Liver (tissue), 9 donors: ENCODE data around the gene OSGEPL1. TPM values are rescaled to one million over a fixed set of nuclear protein-coding genes. Genes with fewer than 3 reads are reported as not detected.
A peak's percentile ranks its signal among the peaks of the same experiment; 100 is the strongest.

Experiments
- DNase-seq: peaks from one replicate; pipeline ENCODE4 v3.0.0-alpha.2; 2017; ENCODE audit warnings: low spot score
- H3K27ac ChIP-seq, 2 donors: one replicate each; pipeline ENCODE4 v1.7.0; 2013; ENCODE audit warnings: inconsistent platforms in 2 of 2, low read length in 2 of 2, control low read depth in 1 of 2, low read depth in 1 of 2, mild to moderate bottlenecking in 1 of 2
- H3K27me3 ChIP-seq, 4 donors: one replicate each; pipeline versions ENCODE4 v1.6.1 to v1.7.0; 2013; ENCODE audit warnings: low read length in 3 of 4, inconsistent platforms in 1 of 4, mild to moderate bottlenecking in 1 of 4, moderate library complexity in 1 of 4; ENCODE audit not compliant: control insufficient read depth in 4 of 4, insufficient read depth in 4 of 4
- H3K36me3 ChIP-seq, 4 donors: one replicate each; pipeline versions ENCODE4 v1.6.1 to v1.7.0; 2013; ENCODE audit warnings: low read length in 3 of 4, mild to moderate bottlenecking in 3 of 4, low read depth in 1 of 4, moderate library complexity in 1 of 4; ENCODE audit not compliant: control insufficient read depth in 4 of 4, insufficient read depth in 3 of 4
- H3K4me1 ChIP-seq, 4 donors: one replicate each; pipeline versions ENCODE4 v1.6.1 to v1.7.0; 2013; ENCODE audit warnings: low read length in 3 of 4, mild to moderate bottlenecking in 3 of 4, moderate library complexity in 1 of 4; ENCODE audit not compliant: control insufficient read depth in 4 of 4, insufficient read depth in 4 of 4
- H3K4me3 ChIP-seq, 3 donors: one replicate each; pipeline versions ENCODE4 v1.6.1 to v1.7.0; 2013; ENCODE audit warnings: low read length in 3 of 3, control low read depth in 1 of 3, low read depth in 1 of 3, mild to moderate bottlenecking in 1 of 3
- H3K9ac ChIP-seq, 2 donors: one replicate each; pipeline ENCODE4 v1.7.0; 2013; ENCODE audit warnings: low read length in 2 of 2, mild to moderate bottlenecking in 2 of 2, moderate library complexity in 2 of 2, control low read depth in 1 of 2, low read depth in 1 of 2
- H3K9me3 ChIP-seq, 4 donors: one replicate each; pipeline versions ENCODE4 v1.6.1 to v1.7.0; 2013; ENCODE audit warnings: low read length in 3 of 4; ENCODE audit not compliant: control insufficient read depth in 4 of 4
- ATF3 ChIP-seq: IDR thresholded peaks from 2 replicates; pipeline ENCODE4 v1.6.1; 2016; ENCODE audit warnings: antibody characterized with exemption
- CTCF ChIP-seq: fragments of 150-350 bp; IDR thresholded peaks from 2 replicates; pipeline ENCODE4 v1.5.1; 2017; ENCODE audit warnings: improper control_type of control experiment, low read depth, low read length; ENCODE audit not compliant: missing input control
- EGR1 ChIP-seq, 2 donors: IDR thresholded peaks; 2 replicates each; pipeline ENCODE4 v1.6.1; 2016 to 2018; ENCODE audit warnings: antibody characterized with exemption in 2 of 2, low read depth in 2 of 2
- FOXA1 ChIP-seq: IDR thresholded peaks from 2 replicates; pipeline ENCODE4 v1.6.1; 2016; ENCODE audit warnings: antibody characterized with exemption
- FOXA2 ChIP-seq: IDR thresholded peaks from 2 replicates; pipeline ENCODE4 v1.6.1; 2016; ENCODE audit warnings: antibody characterized with exemption
- GABPA ChIP-seq, 2 donors: IDR thresholded peaks in 1 of 2; conservative IDR thresholded peaks in 1 of 2; 2 replicates each; pipeline ENCODE4 v1.6.1; 2016; ENCODE audit warnings: antibody characterized with exemption in 2 of 2, mild to moderate bottlenecking in 1 of 2, moderate library complexity in 1 of 2
- HNF4A ChIP-seq, 2 donors: conservative IDR thresholded peaks; 2 replicates each; pipeline ENCODE4 v1.6.1; 2016; ENCODE audit warnings: antibody characterized with exemption in 2 of 2, mild to moderate bottlenecking in 2 of 2
- HNF4G ChIP-seq: IDR thresholded peaks from 2 replicates; pipeline ENCODE4 v1.6.1; 2016; ENCODE audit warnings: antibody characterized with exemption
- JUND ChIP-seq, 2 donors: IDR thresholded peaks; 2 replicates each; pipeline ENCODE4 v1.6.1; 2016; ENCODE audit warnings: antibody characterized with exemption in 2 of 2
- MAX ChIP-seq: IDR thresholded peaks from 2 replicates; pipeline ENCODE4 v1.6.1; 2016; ENCODE audit warnings: antibody characterized with exemption
- NR2F2 ChIP-seq: IDR thresholded peaks from 2 replicates; pipeline ENCODE4 v1.6.1; 2016; ENCODE audit warnings: antibody characterized with exemption
- RAD21 ChIP-seq, 2 donors: IDR thresholded peaks; 2 replicates each; pipeline ENCODE4 v1.6.1; 2016; ENCODE audit warnings: antibody characterized with exemption in 2 of 2, mild to moderate bottlenecking in 2 of 2
- REST ChIP-seq: IDR thresholded peaks from 2 replicates; pipeline ENCODE4 v1.6.1; 2016; ENCODE audit warnings: antibody characterized with exemption, mild to moderate bottlenecking
- RXRA ChIP-seq, 2 donors: IDR thresholded peaks; 2 replicates each; pipeline ENCODE4 v1.6.1; 2017 to 2018; ENCODE audit warnings: antibody characterized with exemption in 2 of 2, mild to moderate bottlenecking in 1 of 2
- SP1 ChIP-seq: IDR thresholded peaks from 2 replicates; pipeline ENCODE4 v1.6.1; 2018; ENCODE audit warnings: antibody characterized with exemption, mild to moderate bottlenecking
- TAF1 ChIP-seq: conservative IDR thresholded peaks from 2 replicates; pipeline ENCODE4 v1.6.1; 2016; ENCODE audit warnings: antibody characterized with exemption, mild to moderate bottlenecking
- YY1 ChIP-seq: IDR thresholded peaks from 2 replicates; pipeline ENCODE4 v1.6.1; 2016; ENCODE audit warnings: antibody characterized with exemption, mild to moderate bottlenecking
- ZBTB33 ChIP-seq: IDR thresholded peaks from 2 replicates; pipeline ENCODE4 v1.6.1; 2016; ENCODE audit warnings: antibody characterized with exemption
- WGBS: extraction: QIAGEN DNeasy Blood & Tissue Kit; methylation state at CpG from one replicate; pipeline ENCODE4 v1.1.7; 2013; 5-methylcytosine and 5-hydroxymethylcytosine counted together
- polyA plus RNA-seq, 2 donors: library from polyadenylated mRNA; stranded (reverse) in 1 of 2; unstranded in 1 of 2; fragments of 200-250 nt in 1 of 2; fragments of >200 nt in 1 of 2; fragmentation: Nextera tagmentation in 1 of 2; extraction: Ambion mirVana in 1 of 2; gene quantifications; one replicate each; pipeline versions ENCODE4 v1.2.1 to v1.2.3, GENCODE V29; 2013 to 2015
- total RNA-seq, 2 donors: library from RNA; depleted of rRNA; stranded (reverse); fragments of >200 nt; gene quantifications; one replicate each; pipeline ENCODE4 v1.2.3, GENCODE V29; 2014
- donor health status: healthy.
- donor health status: healthy.
- donor health status: healthy.
- donor health status: healthy.
- donor health status: healthy.

The OSGEPL1 gene
- total RNA-seq (1 to 10 TPM; 5.4 to 5.6 TPM), polyA plus RNA-seq (1 to 10 TPM; 2.9 to 5.3 TPM)

- Histone ChIP-seq H3K4me3 (peak within 1 kb of the TSS; percentile 72 to 99 (median 98)), H3K27me3 (no peaks in the 10 kb centered on the region), H3K9me3 (no peaks in the 10 kb centered on the region), H3K4me1 (peaks cover 0 to 17% (median 15%) of the 10 kb centered on the region in 4 donors), H3K27ac (peak within 1 kb of the TSS; percentile 92 to 95), H3K9ac (peak within 1 kb of the TSS; percentile 89 to 97), H3K36me3 (peaks cover 0 to 7% (median 0%) of the 10 kb centered on the region in 4 donors)
- under 1% methylated on average over 33 of the region's 33 CpGs for WGBS
- TF ChIP-seq NR2F2 (no peak), FOXA2 (no peak), HNF4G (no peak), FOXA1 (no peak), RAD21 (IDR thresholded peaks at IDR 0.05) (peak in 1 of 2 donors; percentile 7), JUND (IDR thresholded peaks at IDR 0.05) (peak; percentile 60 to 79), GABPA (IDR thresholded peaks at IDR 0.05 in 1 of 2, conservative IDR thresholded peaks at IDR 0.05 in 1 of 2) (peak; percentile 91 to 94), YY1 (peak; percentile 50), RXRA (IDR thresholded peaks at IDR 0.05) (no peak), HNF4A (conservative IDR thresholded peaks at IDR 0.05) (peak; percentile 7 to 29), EGR1 (IDR thresholded peaks at IDR 0.05; ENCODE audit: low read depth in 2 of 2) (no peak), SP1 (peak; percentile 32), REST (peak; percentile 28), MAX (peak; percentile 21), ZBTB33 (no peak), ATF3 (peak; percentile 18), TAF1 (peak; percentile 74), CTCF (peak; percentile 25)
- peak; percentile 93 for DNase-seq
Measured at GRCh38 chr2:189762551-189763298, at the start of gene OSGEPL1. OSGEPL1 (minus strand) TSS chr2:189762792; CDS start chr2:189761640, 1,152 bp downstream.
